ENCODE data around the gene RNF141.

DNA sequence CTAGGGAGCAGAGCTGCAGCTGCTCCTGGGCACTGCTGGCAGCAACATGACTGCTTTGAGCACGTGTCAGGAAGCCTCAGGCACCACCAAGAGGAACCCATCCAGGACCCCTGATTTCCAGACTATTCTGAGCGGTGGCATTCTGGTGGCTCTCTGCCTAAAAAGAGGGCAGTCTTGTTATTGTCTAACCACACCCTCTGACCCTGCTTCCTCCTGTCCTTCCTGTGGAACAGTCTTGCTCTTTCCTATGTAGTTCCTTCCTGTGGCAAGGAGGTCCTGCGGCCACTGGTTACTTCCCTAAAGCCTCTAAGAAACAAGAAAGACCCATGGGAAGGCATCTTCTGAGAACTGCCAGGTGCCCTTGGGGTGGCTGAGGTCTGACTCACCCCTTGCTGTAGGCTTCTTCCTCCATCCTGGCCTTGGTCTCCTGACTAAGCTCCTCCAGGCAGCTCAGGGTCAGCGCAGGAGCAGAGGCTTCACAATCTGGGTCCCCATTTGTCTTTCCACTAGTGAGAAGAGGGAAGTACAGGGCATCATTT is 40.6 kb upstream of the RNF141 start:
- TF ChIP-seq, protein P1, sequence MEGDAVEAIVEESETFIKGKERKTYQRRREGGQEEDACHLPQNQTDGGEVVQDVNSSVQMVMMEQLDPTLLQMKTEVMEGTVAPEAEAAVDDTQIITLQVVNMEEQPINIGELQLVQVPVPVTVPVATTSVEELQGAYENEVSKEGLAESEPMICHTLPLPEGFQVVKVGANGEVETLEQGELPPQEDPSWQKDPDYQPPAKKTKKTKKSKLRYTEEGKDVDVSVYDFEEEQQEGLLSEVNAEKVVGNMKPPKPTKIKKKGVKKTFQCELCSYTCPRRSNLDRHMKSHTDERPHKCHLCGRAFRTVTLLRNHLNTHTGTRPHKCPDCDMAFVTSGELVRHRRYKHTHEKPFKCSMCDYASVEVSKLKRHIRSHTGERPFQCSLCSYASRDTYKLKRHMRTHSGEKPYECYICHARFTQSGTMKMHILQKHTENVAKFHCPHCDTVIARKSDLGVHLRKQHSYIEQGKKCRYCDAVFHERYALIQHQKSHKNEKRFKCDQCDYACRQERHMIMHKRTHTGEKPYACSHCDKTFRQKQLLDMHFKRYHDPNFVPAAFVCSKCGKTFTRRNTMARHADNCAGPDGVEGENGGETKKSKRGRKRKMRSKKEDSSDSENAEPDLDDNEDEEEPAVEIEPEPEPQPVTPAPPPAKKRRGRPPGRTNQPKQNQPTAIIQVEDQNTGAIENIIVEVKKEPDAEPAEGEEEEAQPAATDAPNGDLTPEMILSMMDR (IDR thresholded peaks at IDR 0.05; ENCODE audit: poor library complexity, severe bottlenecking), result no peak
- no peak for TF ChIP-seq TAF1 (IDR thresholded peaks at IDR 0.05; ENCODE audit: low read depth)
- TF ChIP-seq POLR2AphosphoS5 (IDR thresholded peaks at IDR 0.05), result no peak
- TF ChIP-seq, protein P2, sequence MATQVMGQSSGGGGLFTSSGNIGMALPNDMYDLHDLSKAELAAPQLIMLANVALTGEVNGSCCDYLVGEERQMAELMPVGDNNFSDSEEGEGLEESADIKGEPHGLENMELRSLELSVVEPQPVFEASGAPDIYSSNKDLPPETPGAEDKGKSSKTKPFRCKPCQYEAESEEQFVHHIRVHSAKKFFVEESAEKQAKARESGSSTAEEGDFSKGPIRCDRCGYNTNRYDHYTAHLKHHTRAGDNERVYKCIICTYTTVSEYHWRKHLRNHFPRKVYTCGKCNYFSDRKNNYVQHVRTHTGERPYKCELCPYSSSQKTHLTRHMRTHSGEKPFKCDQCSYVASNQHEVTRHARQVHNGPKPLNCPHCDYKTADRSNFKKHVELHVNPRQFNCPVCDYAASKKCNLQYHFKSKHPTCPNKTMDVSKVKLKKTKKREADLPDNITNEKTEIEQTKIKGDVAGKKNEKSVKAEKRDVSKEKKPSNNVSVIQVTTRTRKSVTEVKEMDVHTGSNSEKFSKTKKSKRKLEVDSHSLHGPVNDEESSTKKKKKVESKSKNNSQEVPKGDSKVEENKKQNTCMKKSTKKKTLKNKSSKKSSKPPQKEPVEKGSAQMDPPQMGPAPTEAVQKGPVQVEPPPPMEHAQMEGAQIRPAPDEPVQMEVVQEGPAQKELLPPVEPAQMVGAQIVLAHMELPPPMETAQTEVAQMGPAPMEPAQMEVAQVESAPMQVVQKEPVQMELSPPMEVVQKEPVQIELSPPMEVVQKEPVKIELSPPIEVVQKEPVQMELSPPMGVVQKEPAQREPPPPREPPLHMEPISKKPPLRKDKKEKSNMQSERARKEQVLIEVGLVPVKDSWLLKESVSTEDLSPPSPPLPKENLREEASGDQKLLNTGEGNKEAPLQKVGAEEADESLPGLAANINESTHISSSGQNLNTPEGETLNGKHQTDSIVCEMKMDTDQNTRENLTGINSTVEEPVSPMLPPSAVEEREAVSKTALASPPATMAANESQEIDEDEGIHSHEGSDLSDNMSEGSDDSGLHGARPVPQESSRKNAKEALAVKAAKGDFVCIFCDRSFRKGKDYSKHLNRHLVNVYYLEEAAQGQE (IDR thresholded peaks at IDR 0.05; ENCODE audit: borderline replicate concordance), result no peak

All from neural cell (in vitro differentiated cells).